Nephron progenitor cell (in vitro differentiated cells): Measurements from ENCODE around the gene MAP2K5.
A peak's percentile ranks its signal among the peaks of the same experiment; 100 is the strongest.

Source experiments
- DNase-seq: peaks from one replicate; pipeline ENCODE4 v3.0.0; 2021
- H3K27ac Mint-ChIP-seq: 2 replicates; pipeline ENCODE4 v1.8.0; 2021; ENCODE audit warnings: mild to moderate bottlenecking, moderate library complexity, mixed read lengths
- H3K27me3 Mint-ChIP-seq: 2 replicates; pipeline ENCODE4 v1.8.0; 2021; ENCODE audit warnings: mild to moderate bottlenecking, low read depth, mixed read lengths; ENCODE audit not compliant: poor library complexity
- H3K36me3 Mint-ChIP-seq: 2 replicates; pipeline ENCODE4 v1.8.0; 2021; ENCODE audit warnings: low read depth, mixed read lengths
- H3K4me1 Mint-ChIP-seq: 2 replicates; pipeline ENCODE4 v1.8.0; 2021; ENCODE audit warnings: mixed read lengths
- H3K4me3 Mint-ChIP-seq: 2 replicates; pipeline ENCODE4 v1.8.0; 2021; ENCODE audit warnings: mild to moderate bottlenecking, moderate library complexity, mixed read lengths
- H3K9me3 Mint-ChIP-seq: 2 replicates; pipeline ENCODE4 v1.8.0; 2021; ENCODE audit warnings: mild to moderate bottlenecking, moderate library complexity, mixed read lengths
- TF ChIP-seq, protein P1 (sequence below): fragments of 200-600 bp; sonication (generic); IDR thresholded peaks from 2 replicates; pipeline ENCODE4 v1.5.0; 2021; ENCODE audit warnings: antibody characterized with exemption

Gene MAP2K5

DNA sequence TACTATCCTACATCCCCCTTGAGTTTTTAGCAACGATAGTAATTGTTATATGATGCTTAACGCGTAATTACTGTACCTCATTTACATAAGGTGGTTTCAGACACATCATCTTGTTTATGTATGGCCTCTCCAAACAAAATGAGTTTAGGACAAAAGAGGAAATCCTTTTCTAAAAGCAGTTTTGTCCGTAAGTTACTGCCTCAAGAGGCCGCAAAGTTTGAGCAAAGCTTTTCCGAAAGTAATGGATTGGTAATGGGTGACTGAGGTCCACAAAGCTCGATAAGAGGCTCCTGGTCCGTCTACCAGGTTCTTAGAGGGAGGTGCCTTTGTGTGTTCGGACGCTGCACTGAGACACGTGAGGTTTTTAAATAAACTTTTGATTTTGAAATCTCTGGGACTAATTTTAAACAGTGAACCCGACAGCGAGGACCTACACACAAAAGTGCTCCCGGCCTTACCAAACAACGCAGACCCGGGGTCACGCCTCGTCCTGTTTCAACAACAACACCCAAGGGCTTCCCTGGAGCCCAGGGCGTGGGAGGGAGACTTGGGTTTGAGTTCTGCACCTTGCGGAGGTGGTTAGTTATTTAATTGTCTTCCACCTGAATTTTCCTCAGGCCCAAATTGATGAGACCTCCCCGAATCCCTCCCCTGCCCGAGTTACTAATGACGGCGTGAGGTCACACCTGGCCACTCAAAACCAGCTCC is 22.0 kb upstream of the MAP2K5 start:
- peaks cover 30% of the 10 kb centered on the region for H3K4me1 Mint-ChIP-seq
- no peaks in the 10 kb centered on the region for H3K27me3 Mint-ChIP-seq
- no peak for DNase-seq
- H3K27ac Mint-ChIP-seq: peak overlapping the region; percentile 48
- H3K4me3 Mint-ChIP-seq: peak overlapping the region; percentile 76
- peaks cover 21% of the 10 kb centered on the region for H3K36me3 Mint-ChIP-seq
- H3K9me3 Mint-ChIP-seq: peaks cover 9% of the 10 kb centered on the region
- TF ChIP-seq, protein P1, sequence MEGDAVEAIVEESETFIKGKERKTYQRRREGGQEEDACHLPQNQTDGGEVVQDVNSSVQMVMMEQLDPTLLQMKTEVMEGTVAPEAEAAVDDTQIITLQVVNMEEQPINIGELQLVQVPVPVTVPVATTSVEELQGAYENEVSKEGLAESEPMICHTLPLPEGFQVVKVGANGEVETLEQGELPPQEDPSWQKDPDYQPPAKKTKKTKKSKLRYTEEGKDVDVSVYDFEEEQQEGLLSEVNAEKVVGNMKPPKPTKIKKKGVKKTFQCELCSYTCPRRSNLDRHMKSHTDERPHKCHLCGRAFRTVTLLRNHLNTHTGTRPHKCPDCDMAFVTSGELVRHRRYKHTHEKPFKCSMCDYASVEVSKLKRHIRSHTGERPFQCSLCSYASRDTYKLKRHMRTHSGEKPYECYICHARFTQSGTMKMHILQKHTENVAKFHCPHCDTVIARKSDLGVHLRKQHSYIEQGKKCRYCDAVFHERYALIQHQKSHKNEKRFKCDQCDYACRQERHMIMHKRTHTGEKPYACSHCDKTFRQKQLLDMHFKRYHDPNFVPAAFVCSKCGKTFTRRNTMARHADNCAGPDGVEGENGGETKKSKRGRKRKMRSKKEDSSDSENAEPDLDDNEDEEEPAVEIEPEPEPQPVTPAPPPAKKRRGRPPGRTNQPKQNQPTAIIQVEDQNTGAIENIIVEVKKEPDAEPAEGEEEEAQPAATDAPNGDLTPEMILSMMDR: no peak

- Mint-ChIP-seq H3K4me3 (peak within 1 kb of the TSS; percentile 90), H3K27me3 (no peaks in the 10 kb centered on the region), H3K27ac (peak within 1 kb of the TSS; percentile 98), H3K9me3 (peaks cover 9% of the 10 kb centered on the region), H3K4me1 (peaks cover 30% of the 10 kb centered on the region), H3K36me3 (peaks cover 27% of the 10 kb centered on the region)
- TF ChIP-seq, protein P1: no peak
- DNase-seq: peak; percentile 80
Measured at GRCh38 chr15:67521029-67521782, 21.3 kb upstream of the MAP2K5 start, which contains the start of gene C15orf61. C15orf61 (plus strand) TSS chr15:67521131; CDS start chr15:67521249, 118 bp downstream.

DNA sequence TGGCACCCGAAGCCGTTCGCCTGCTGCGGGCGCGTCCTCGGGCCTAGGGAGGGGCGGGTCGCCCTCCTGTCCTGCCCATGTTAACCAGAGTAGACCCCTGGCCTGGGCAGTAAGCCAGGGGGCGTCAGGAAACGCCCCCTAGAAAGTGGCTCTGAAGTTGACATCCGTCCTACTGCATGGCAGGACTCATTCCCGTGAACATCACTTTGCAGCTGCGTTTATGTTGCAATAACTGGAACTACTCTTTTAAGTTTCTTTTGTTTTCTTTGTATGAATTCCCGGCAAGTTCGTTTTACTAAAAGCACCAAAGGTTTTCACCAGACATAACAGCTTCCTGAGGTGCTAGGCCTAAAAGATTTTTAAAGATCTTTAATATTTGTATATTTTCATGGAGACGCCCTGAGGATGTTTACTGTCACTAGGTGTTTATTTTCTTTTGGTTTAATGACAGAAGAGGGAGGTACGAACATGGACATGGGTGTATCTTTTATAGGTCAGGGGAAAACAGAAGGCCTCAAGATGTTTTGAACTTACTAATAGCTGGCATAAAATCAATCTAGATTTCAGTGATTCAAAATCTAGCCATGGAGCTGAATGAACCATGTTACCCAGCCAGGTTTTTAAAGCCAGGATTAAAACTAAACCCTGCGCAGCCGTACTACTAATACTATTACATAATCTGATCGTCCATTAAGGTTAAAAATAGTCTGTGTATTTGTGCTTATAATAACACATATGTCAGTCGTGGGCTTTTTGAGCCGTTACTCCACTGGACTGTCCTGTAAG is 20.5 kb upstream of the MAP2K5 start:
- Mint-ChIP-seq H3K9me3 (peaks cover 9% of the 10 kb centered on the region), H3K27me3 (no peaks in the 10 kb centered on the region), H3K36me3 (peaks cover 32% of the 10 kb centered on the region), H3K27ac (peak overlapping the region; percentile 85), H3K4me1 (peaks cover 30% of the 10 kb centered on the region), H3K4me3 (peak overlapping the region; percentile 90)
- TF ChIP-seq, protein P1: no peak
- no peak for DNase-seq

DNA sequence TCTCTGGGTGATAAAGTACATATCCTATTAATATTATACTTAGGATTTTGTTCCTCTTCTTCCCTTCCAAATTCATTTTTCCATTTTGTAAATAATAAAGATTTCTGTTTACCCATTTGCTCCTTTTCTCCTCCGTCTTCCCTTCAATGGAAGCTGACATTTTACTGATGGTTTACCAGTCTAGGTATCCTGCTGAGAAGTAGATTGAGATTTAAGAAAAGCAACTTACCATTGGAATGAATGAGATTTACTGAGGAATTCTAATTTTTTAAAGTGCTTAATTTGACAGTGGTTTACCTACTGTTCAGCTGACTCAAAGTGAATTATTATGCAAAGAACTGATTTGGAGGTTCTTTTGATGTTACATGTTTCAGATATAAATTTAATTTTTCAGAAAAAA is 19.2 kb upstream of the MAP2K5 start:
- Mint-ChIP-seq H3K4me1 (peaks cover 42% of the 10 kb centered on the region), H3K36me3 (peaks cover 30% of the 10 kb centered on the region), H3K4me3 (peak overlapping the region; percentile 90), H3K27ac (no peak overlapping the region), H3K27me3 (no peaks in the 10 kb centered on the region), H3K9me3 (peaks cover 5% of the 10 kb centered on the region)
- DNase-seq: no peak
- TF ChIP-seq, protein P1: no peak

DNA sequence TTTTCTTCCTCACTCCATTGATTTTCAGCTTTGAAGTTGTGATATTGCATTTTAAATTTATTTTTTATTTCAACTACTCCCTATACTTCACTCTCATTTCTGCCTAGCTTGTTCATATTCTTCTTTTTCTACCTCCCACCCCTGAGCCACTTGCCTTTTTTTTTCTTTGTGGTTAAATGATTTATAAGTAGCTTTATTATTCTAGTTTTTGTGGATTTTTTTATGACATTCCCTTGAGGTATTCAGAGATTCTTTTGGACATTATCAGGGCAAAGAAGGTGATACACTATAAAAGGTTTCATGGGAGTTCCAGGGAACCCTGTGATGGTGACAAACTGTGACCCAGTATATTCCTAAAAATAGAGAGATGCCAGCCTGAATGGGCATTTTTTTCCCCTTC is 18.3 kb upstream of the MAP2K5 start:
- TF ChIP-seq, protein P1: no peak
- Mint-ChIP-seq H3K4me3 (peak overlapping the region; percentile 52), H3K9me3 (no peaks in the 10 kb centered on the region), H3K4me1 (peaks cover 51% of the 10 kb centered on the region), H3K27ac (no peak overlapping the region), H3K36me3 (peaks cover 27% of the 10 kb centered on the region), H3K27me3 (no peaks in the 10 kb centered on the region)
- no peak for DNase-seq
